Measurements from ENCODE around the gene CCDC54. TPM values are rescaled to one million over a fixed set of nuclear protein-coding genes. Genes with fewer than 3 reads are reported as not detected.
"Not testable (repeated sequence)": the region's sequence is repeated elsewhere in the genome, so short reads cannot be mapped to it uniquely, and the experiment has no call there.

Gene CCDC54
- 0.04 TPM for polyA plus RNA-seq
- long read RNA-seq, donor 1 = 0 reads
- long read RNA-seq, donor 2 = 0 reads
- long read RNA-seq, donor 3 = 0 reads
- long read RNA-seq, donor 4 = 0 reads
- long read RNA-seq, donor 5, partial matches to known transcripts = 0 of 1 reads
- long read RNA-seq, donor 5, other reads (novel, unspliced or antisense) = 0 of 1 reads
- long read RNA-seq, donor 6, partial matches to known transcripts = 0 of 1 reads
- long read RNA-seq, donor 6, other reads (novel, unspliced or antisense) = 0 of 1 reads
- long read RNA-seq, donor 7 = 0 reads
- long read RNA-seq, donor 8, partial matches to known transcripts = 0 of 1 reads
- long read RNA-seq, donor 8, other reads (novel, unspliced or antisense) = 0 of 1 reads
- long read RNA-seq, donor 9 = 0 reads
- long read RNA-seq, donor 10, partial matches to known transcripts = 0 of 1 reads
- long read RNA-seq, donor 10, other reads (novel, unspliced or antisense) = 0 of 1 reads
- long read RNA-seq, donor 11 = 0 reads

DNA sequence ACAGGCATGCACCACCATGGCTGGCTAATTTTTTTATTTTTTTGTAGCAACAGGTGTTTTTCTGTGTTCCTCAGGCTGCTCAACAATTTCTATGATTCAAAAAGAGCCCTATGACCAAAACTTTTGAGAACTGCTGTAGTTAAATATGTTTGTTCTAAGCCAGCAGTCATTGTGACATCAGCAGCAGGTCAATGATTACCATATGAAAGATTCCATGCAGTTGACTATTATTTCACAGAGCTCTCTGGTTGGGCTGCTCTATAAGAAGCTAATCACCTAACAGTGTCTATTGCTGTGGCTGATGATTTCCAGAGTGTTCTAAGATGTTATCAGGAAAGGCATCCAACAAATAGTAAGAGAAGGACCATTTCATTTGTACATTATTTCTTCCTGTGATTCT, at the start of gene CCDC54:
Gene CCDC54, plus strand, starts transcription at position 289 of the 400 bp plus-strand sequence. CDS start 149 bp downstream, outside the sequence.
- Histone ChIP-seq H3K27me3 (ENCODE audit: control insufficient read depth, insufficient read depth, low read length) (no peaks in the 10 kb centered on the region), H3K9me3 (ENCODE audit: control insufficient read depth, low read depth, low read length) (no peaks in the 10 kb centered on the region), H3K36me3 (ENCODE audit: control insufficient read depth, insufficient read depth, low read length) (no peaks in the 10 kb centered on the region), H3K4me1 (ENCODE audit: control insufficient read depth, insufficient read depth, low read length) (no peaks in the 10 kb centered on the region), H3K27ac (ENCODE audit: low read length) (no peak within 1 kb of the TSS), H3K4me3 (ENCODE audit: low read length) (no peak within 1 kb of the TSS)
- DNase-seq = no peak

DNA sequence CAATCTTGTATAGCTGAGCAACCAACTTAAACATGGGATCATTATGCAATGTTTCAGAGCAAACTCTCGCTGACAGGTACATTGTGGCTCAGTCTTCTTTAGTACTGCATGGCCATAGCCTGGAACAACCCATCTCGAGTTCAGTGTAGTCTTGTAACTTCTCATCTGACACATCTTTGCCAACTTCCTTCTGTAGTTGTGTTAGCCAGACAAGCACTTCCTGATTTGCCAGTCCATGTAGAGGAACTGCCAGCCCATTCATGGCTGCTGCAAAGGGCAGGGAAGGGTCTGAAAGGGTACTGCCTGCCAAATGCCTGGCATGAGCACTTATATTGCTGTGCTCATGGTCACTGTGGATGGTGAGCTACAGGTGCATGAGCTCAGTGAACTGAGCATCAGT, 49.2 kb upstream of the CCDC54 start:
- no peaks in the 10 kb centered on the region for H3K9me3 ChIP-seq (ENCODE audit: control insufficient read depth, low read depth, low read length)
- no CpG with 5 or more reads among the region's 2 CpGs for WGBS (ENCODE audit: insufficient coverage, low lambda C conversion rate)
- no peak overlapping the region for H3K4me3 ChIP-seq (ENCODE audit: low read length)
- no peak overlapping the region for H3K27ac ChIP-seq (ENCODE audit: low read length)
- no peaks in the 10 kb centered on the region for H3K4me1 ChIP-seq (ENCODE audit: control insufficient read depth, insufficient read depth, low read length)
- no peaks in the 10 kb centered on the region for H3K27me3 ChIP-seq (ENCODE audit: control insufficient read depth, insufficient read depth, low read length)
- H3K36me3 ChIP-seq (ENCODE audit: control insufficient read depth, insufficient read depth, low read length) = no peaks in the 10 kb centered on the region
- DNase-seq = no peak

GRCh38 chr3:107329088-107329487, 48.2 kb upstream of the CCDC54 start:
- no peak overlapping the region for H3K27ac ChIP-seq (ENCODE audit: low read length)
- H3K27me3 ChIP-seq (ENCODE audit: control insufficient read depth, insufficient read depth, low read length) = no peaks in the 10 kb centered on the region
- WGBS (ENCODE audit: insufficient coverage, low lambda C conversion rate) = 50% methylated on average over 1 of the region's 5 CpGs
- H3K4me3 ChIP-seq (ENCODE audit: low read length) = no peak overlapping the region
- H3K36me3 ChIP-seq (ENCODE audit: control insufficient read depth, insufficient read depth, low read length) = no peaks in the 10 kb centered on the region
- no peaks in the 10 kb centered on the region for H3K4me1 ChIP-seq (ENCODE audit: control insufficient read depth, insufficient read depth, low read length)
- H3K9me3 ChIP-seq (ENCODE audit: control insufficient read depth, low read depth, low read length) = no peaks in the 10 kb centered on the region
- no peak for DNase-seq

- not testable (repeated sequence) for H3K36me3 ChIP-seq (ENCODE audit: control insufficient read depth, insufficient read depth, low read length); DNase-seq; H3K27ac ChIP-seq (ENCODE audit: low read length); H3K4me3 ChIP-seq (ENCODE audit: low read length); H3K4me1 ChIP-seq (ENCODE audit: control insufficient read depth, insufficient read depth, low read length); H3K9me3 ChIP-seq (ENCODE audit: control insufficient read depth, low read depth, low read length); H3K27me3 ChIP-seq (ENCODE audit: control insufficient read depth, insufficient read depth, low read length)
- 100% methylated on average over 1 of the region's 3 CpGs for WGBS (ENCODE audit: insufficient coverage, low lambda C conversion rate)
These were observed 37.5 kb upstream of the CCDC54 start for GRCh38 chr3:107339690-107340089.

DNA sequence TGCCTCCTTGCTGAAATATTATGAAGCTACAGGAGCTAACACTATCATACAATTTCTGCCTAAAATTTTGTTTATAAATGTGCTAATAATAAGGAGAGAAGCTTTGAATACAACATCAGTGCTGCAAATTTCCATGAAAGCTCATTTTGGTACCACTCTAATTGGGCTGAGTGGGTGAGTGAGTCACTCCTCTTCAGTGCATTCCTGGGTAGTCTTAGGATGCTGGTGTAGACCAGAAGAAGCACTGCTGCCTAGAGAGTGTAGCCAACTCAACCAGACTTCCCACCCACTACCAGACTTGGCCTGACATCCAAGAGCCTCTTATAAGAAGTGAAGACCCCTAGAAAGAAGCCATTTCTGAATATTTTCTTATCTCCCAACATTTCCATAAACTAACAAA, 32.5 kb upstream of the CCDC54 start:
- Histone ChIP-seq H3K27me3 (ENCODE audit: control insufficient read depth, insufficient read depth, low read length) (no peaks in the 10 kb centered on the region), H3K4me3 (ENCODE audit: low read length) (no peak overlapping the region), H3K4me1 (ENCODE audit: control insufficient read depth, insufficient read depth, low read length) (no peaks in the 10 kb centered on the region), H3K9me3 (ENCODE audit: control insufficient read depth, low read depth, low read length) (no peaks in the 10 kb centered on the region), H3K27ac (ENCODE audit: low read length) (no peak overlapping the region), H3K36me3 (ENCODE audit: control insufficient read depth, insufficient read depth, low read length) (no peaks in the 10 kb centered on the region)
- DNase-seq = no peak

DNA sequence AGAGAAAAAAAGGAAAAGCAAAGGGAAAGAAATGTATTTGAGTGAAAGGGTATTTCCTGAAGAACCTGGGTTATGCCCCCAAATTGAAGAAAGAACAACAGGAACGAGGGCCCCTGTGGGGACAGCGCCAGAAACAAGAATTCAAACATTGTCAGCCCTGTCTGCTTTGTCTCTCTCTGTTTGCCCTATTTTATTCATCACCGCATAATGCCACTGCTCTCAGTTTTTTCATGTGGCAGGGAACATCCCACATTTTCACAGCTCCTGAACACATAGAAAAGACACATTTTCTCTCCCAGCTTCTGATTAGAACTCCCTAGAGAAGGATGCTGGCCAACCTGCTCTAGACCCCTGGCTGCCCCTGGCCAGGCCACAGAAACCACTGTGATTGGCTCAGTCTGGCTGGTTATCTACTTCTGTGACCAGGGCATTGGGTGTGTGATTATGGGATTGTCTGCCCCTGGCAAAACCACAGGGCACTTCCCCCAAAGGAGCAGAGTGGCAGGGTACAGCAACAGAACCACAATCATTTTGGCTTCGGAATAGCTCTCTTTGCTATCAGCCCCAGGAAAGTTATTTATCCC, 31.3 kb upstream of the CCDC54 start:
- Histone ChIP-seq H3K9me3 (ENCODE audit: control insufficient read depth, low read depth, low read length) (no peaks in the 10 kb centered on the region), H3K27ac (ENCODE audit: low read length) (no peak overlapping the region), H3K27me3 (ENCODE audit: control insufficient read depth, insufficient read depth, low read length) (no peaks in the 10 kb centered on the region), H3K4me1 (ENCODE audit: control insufficient read depth, insufficient read depth, low read length) (no peaks in the 10 kb centered on the region), H3K36me3 (ENCODE audit: control insufficient read depth, insufficient read depth, low read length) (no peaks in the 10 kb centered on the region), H3K4me3 (ENCODE audit: low read length) (no peak overlapping the region)
- no peak for DNase-seq
- 63% methylated on average over 2 of the region's 4 CpGs for WGBS (ENCODE audit: insufficient coverage, low lambda C conversion rate)

DNA sequence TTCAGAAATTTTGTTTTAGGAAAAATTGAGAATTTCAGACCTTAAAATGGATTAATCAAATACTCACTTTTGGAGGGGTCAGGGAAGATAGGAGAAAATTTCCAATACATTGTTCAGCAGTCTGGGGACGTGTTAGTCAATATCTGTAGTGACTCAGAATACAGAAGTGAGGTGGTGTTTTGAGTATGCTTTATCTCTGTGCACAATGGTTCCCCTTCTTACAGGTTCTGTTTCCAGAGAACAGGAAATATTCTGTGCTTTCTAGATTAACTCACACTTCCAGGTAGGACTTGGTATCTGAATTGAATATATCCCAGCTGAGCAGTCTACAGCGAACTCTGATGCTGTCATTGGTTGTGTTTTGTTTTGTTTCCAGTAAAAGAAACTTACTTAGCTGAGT, 30.7 kb upstream of the CCDC54 start:
- Histone ChIP-seq H3K4me3 (ENCODE audit: low read length) (no peak overlapping the region), H3K4me1 (ENCODE audit: control insufficient read depth, insufficient read depth, low read length) (no peaks in the 10 kb centered on the region)

GRCh38 chr3:107347751-107348150, 29.5 kb upstream of the CCDC54 start:
- Histone ChIP-seq H3K4me1 (ENCODE audit: control insufficient read depth, insufficient read depth, low read length) (no peaks in the 10 kb centered on the region), H3K36me3 (ENCODE audit: control insufficient read depth, insufficient read depth, low read length) (no peaks in the 10 kb centered on the region), H3K27ac (ENCODE audit: low read length) (no peak overlapping the region), H3K27me3 (ENCODE audit: control insufficient read depth, insufficient read depth, low read length) (no peaks in the 10 kb centered on the region), H3K4me3 (ENCODE audit: low read length) (no peak overlapping the region), H3K9me3 (ENCODE audit: control insufficient read depth, low read depth, low read length) (no peaks in the 10 kb centered on the region)
- peak; percentile 80 to 92 for DNase-seq
- 38% methylated on average over 1 of the region's 2 CpGs for WGBS (ENCODE audit: insufficient coverage, low lambda C conversion rate)

More for the DNA sequence above, 30.7 kb upstream of the CCDC54 start:
- Histone ChIP-seq H3K9me3 (ENCODE audit: control insufficient read depth, low read depth, low read length) (no peaks in the 10 kb centered on the region), H3K36me3 (ENCODE audit: control insufficient read depth, insufficient read depth, low read length) (no peaks in the 10 kb centered on the region), H3K27me3 (ENCODE audit: control insufficient read depth, insufficient read depth, low read length) (no peaks in the 10 kb centered on the region), H3K27ac (ENCODE audit: low read length) (no peak overlapping the region)
- WGBS (ENCODE audit: insufficient coverage, low lambda C conversion rate) = no CpG with 5 or more reads among the region's 2 CpGs
- DNase-seq = no peak

DNA sequence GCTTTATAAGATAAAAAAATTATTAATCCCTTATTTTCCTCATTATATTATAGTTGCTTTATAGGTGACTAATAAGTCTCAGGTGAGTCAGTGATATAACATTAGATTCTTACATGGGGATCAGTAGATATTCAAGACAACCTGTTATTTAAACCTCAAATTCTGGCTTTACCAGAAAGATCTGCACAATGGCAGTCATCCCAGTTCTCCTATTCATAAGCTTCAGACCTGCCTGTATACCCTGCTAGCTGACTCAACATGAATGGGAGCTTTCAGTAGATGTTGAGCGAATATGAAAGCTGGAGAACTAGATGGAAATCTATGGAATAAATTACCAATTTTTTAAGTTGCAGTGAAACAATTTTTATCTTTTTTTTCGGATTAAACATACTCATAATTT, 20.5 kb upstream of the CCDC54 start:
- Histone ChIP-seq H3K36me3 (ENCODE audit: control insufficient read depth, insufficient read depth, low read length) (no peaks in the 10 kb centered on the region), H3K4me1 (ENCODE audit: control insufficient read depth, insufficient read depth, low read length) (no peaks in the 10 kb centered on the region), H3K9me3 (ENCODE audit: control insufficient read depth, low read depth, low read length) (no peaks in the 10 kb centered on the region), H3K4me3 (ENCODE audit: low read length) (no peak overlapping the region), H3K27me3 (ENCODE audit: control insufficient read depth, insufficient read depth, low read length) (no peaks in the 10 kb centered on the region), H3K27ac (ENCODE audit: low read length) (no peak overlapping the region)
- no peak for DNase-seq
- 83% methylated on average over 2 of the region's 2 CpGs for WGBS (ENCODE audit: insufficient coverage, low lambda C conversion rate)

GRCh38 chr3:107361633-107362032, 15.6 kb upstream of the CCDC54 start:
- whole genome bisulfite sequencing (ENCODE audit: insufficient coverage, low lambda C conversion rate) = no CpG with 5 or more reads among the region's 3 CpGs
- Histone ChIP-seq H3K4me3 (ENCODE audit: low read length) (no peak overlapping the region), H3K27ac (ENCODE audit: low read length) (no peak overlapping the region), H3K36me3 (ENCODE audit: control insufficient read depth, insufficient read depth, low read length) (no peaks in the 10 kb centered on the region), H3K27me3 (ENCODE audit: control insufficient read depth, insufficient read depth, low read length) (no peaks in the 10 kb centered on the region), H3K9me3 (ENCODE audit: control insufficient read depth, low read depth, low read length) (no peaks in the 10 kb centered on the region), H3K4me1 (ENCODE audit: control insufficient read depth, insufficient read depth, low read length) (no peaks in the 10 kb centered on the region)
- DNase-seq = no peak

DNA sequence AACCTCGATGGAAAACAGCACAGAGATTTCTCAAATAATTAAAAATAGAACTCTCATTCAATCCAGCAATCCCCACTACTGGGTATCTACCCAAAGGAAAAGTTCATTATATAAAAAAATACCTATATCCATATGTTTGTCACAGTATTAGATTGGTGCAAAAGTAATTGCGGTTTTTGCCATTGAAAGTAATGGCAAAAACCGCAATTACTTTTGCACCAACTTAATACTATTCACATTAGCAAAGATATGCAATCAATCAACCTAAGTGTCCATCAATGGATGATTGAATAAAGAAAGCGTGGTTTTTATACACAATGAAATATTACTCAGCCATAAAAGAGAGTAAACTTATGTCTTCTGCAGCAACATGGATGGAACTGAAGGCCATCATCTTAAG, 12.2 kb upstream of the CCDC54 start:
- Histone ChIP-seq H3K4me1 (ENCODE audit: control insufficient read depth, insufficient read depth, low read length) (no peaks in the 10 kb centered on the region), H3K27me3 (ENCODE audit: control insufficient read depth, insufficient read depth, low read length) (no peaks in the 10 kb centered on the region), H3K4me3 (ENCODE audit: low read length) (no peak overlapping the region), H3K9me3 (ENCODE audit: control insufficient read depth, low read depth, low read length) (no peaks in the 10 kb centered on the region), H3K36me3 (ENCODE audit: control insufficient read depth, insufficient read depth, low read length) (no peaks in the 10 kb centered on the region), H3K27ac (ENCODE audit: low read length) (no peak overlapping the region)
- DNase-seq = no peak
- WGBS (ENCODE audit: insufficient coverage, low lambda C conversion rate) = 87% methylated on average over 3 of the region's 4 CpGs
